ENCODE data around the gene EDAR. TPM values are rescaled to one million over a fixed set of nuclear protein-coding genes. Genes with fewer than 3 reads are reported as not detected.

EDAR gene
- total and polyA plus RNA-seq, 11 donors: 0.01 to 0.20 (median 0.16) TPM; not detected in 8

DNA sequence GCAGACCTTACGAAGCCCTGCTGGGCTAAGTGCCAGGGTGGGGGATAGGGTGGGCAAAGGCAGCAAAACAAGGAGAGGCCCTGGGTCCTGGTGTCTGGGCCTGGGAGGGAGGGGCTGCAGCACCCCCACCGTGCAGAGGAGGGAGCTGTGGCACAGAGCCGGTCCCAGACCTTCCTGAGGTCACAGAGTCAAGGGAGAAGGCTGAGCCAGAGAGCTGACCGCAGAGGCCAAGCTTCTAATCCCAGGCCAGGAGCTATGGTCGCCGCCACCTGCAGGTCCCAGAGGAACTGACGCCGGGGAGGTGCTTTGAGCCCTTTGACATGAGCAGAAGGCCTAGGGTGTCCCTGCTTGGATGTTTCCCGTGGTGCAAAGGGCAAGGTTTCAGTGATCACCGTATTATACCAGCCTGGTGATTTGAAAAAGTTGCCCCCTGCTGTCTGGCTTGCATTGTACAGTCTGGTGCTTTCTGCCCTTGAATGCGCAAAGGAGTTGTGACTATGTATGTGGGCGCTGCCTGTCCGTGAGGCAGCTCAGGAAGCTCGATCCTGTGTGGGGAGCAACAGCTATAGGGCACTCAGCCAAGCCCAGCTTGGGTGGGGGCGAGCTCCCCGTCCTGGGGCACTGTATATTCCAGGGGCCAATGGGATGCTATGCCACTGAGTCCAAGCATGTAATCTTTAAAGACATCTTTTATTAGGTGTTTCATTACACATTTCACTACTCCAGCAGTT is 44.3 kb downstream of the EDAR start:
- Histone ChIP-seq H3K4me1 (peaks cover 0 to 18% (median 0%) of the 10 kb centered on the region in 12 donors), H3K27ac (peak overlapping the region in 1 of 12 donors; percentile 33)

DNA sequence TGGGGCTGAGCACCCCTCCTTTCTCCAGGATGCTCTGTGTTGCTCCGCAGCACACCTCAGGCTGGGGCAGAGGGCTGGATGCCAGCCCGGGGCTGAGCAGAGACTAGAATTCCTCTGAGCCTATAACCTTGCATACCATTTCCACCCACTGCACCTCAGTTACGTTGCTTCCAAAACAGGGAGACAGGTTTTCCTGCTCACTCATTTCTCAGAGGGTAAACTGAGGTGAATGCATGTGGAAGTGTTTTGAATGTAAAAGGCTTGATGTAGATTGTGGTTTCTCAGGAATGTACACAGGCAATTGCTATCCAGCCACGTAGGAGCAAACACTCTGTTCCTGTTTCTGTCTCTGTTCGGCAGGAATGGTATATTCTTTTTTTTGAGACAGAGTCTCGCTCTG is 45.3 kb downstream of the EDAR start:
- Histone ChIP-seq H3K27me3 (no peaks in the 10 kb centered on the region), H3K4me3 (no peak overlapping the region), H3K4me1 (peaks cover 0 to 18% (median 0%) of the 10 kb centered on the region in 12 donors), H3K36me3 (no peaks in the 10 kb centered on the region), H3K9me3 (peaks cover 0 to 21% (median 8%) of the 10 kb centered on the region in 12 donors), H3K27ac (no peak overlapping the region)
- DNase-seq (no peak), ATAC-seq (no peak)
- TF ChIP-seq, protein P1, sequence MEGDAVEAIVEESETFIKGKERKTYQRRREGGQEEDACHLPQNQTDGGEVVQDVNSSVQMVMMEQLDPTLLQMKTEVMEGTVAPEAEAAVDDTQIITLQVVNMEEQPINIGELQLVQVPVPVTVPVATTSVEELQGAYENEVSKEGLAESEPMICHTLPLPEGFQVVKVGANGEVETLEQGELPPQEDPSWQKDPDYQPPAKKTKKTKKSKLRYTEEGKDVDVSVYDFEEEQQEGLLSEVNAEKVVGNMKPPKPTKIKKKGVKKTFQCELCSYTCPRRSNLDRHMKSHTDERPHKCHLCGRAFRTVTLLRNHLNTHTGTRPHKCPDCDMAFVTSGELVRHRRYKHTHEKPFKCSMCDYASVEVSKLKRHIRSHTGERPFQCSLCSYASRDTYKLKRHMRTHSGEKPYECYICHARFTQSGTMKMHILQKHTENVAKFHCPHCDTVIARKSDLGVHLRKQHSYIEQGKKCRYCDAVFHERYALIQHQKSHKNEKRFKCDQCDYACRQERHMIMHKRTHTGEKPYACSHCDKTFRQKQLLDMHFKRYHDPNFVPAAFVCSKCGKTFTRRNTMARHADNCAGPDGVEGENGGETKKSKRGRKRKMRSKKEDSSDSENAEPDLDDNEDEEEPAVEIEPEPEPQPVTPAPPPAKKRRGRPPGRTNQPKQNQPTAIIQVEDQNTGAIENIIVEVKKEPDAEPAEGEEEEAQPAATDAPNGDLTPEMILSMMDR (IDR thresholded peaks at IDR 0.05): no peak
- TF ChIP-seq POLR2A (IDR thresholded peaks at IDR 0.05): no peak
- intact Hi-C loops (cut with DNase I): no loop called here
- 73 to 79% (median 76%) methylated on average over 6 of the region's 6 CpGs for WGBS, 4 donors

More for the DNA sequence above, 44.3 kb downstream of the EDAR start:
- Histone ChIP-seq H3K4me3 (no peak overlapping the region), H3K27me3 (no peaks in the 10 kb centered on the region), H3K36me3 (no peaks in the 10 kb centered on the region), H3K9me3 (peaks cover 0 to 21% (median 8%) of the 10 kb centered on the region in 12 donors)
- 61 to 68% (median 64%) methylated on average over 16 of the region's 16 CpGs for WGBS, 4 donors
- TF ChIP-seq, protein P1 (IDR thresholded peaks at IDR 0.05): no peak
- no peak for TF ChIP-seq POLR2A (IDR thresholded peaks at IDR 0.05)
- intact Hi-C loops (cut with DNase I): no loop called here
- ATAC-seq (peak in 3 of 4 donors; percentile 3 to 12 (median 6)), DNase-seq (no peak)

DNA sequence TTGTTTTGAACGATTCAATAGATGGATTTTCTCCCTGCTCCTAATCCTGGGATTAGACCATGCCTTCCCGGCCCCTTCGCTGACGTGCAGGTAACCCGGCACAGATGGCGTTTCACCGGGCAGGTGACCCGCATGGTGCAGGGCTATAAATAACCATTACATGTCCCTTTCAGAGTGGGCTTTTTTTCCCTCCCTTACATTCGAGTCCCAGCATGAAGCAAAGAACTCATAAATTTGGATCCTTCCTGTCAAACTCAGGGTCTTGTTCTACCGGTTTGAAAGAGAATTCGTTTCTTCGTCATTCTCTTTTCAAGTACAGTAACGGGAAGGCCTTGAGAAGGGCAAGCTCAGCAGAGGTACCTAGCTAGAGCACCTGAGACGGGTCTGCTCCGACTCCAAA is 46.1 kb downstream of the EDAR start:
- ATAC-seq (no peak), DNase-seq (no peak)
- Histone ChIP-seq H3K36me3 (no peaks in the 10 kb centered on the region), H3K27ac (no peak overlapping the region), H3K9me3 (peaks cover 0 to 19% (median 8%) of the 10 kb centered on the region in 12 donors), H3K4me1 (peaks cover 0 to 18% (median 0%) of the 10 kb centered on the region in 12 donors), H3K27me3 (no peaks in the 10 kb centered on the region), H3K4me3 (no peak overlapping the region)
- TF ChIP-seq, protein P1 (IDR thresholded peaks at IDR 0.05): no peak
- TF ChIP-seq POLR2A (IDR thresholded peaks at IDR 0.05): no peak
- intact Hi-C loops (cut with DNase I): no loop called here
- WGBS, 4 donors: 84 to 86% (median 85%) methylated on average over 15 of the region's 15 CpGs

DNA sequence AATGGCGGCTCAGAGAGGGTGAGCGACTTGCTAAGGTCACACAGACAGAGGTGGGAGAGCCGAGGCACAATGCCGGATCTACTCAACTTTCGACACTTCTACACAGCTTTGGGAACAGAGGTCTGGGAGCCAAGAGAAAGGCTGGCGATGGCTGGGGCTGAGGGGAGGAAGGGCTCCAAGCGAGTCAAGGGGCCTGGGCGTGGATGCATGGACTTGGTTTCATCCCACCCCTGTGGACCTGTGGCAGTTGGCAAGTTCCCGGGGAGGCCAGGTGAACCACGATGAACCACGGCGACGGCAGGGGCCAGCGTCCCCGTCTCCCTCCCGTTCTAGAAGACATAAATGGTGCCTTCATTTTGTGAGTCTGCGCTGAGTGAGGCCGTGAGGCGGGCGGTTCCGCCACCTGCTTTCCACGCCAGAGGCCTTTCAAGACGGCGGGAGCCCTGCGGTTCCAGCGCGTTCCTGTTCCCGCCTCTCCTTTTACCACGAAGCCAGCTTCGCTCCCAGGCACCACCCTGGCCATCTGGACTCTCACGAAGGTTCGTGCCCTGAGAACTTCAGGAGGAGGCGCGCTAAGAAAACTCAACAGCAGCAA is 46.7 kb downstream of the EDAR start:
- Histone ChIP-seq H3K27me3 (no peaks in the 10 kb centered on the region), H3K27ac (no peak overlapping the region), H3K9me3 (peaks cover 0 to 13% (median 5%) of the 10 kb centered on the region in 12 donors), H3K4me3 (no peak overlapping the region), H3K4me1 (peaks cover 0 to 18% (median 0%) of the 10 kb centered on the region in 12 donors), H3K36me3 (no peaks in the 10 kb centered on the region)
- no peak for ATAC-seq
- TF ChIP-seq POLR2A (IDR thresholded peaks at IDR 0.05): no peak
- TF ChIP-seq, protein P1 (IDR thresholded peaks at IDR 0.05): no peak
- intact Hi-C loops (cut with DNase I): no loop called here
- WGBS, 4 donors: 93 to 96% (median 95%) methylated on average over 32 to 34 of the region's 34 CpGs
- DNase-seq: no peak
